DMS79 (cell line): ENCODE measurements around the gene GPR141.

Source experiments
- DNase-seq: peaks from one replicate; lab custom pipeline; 2025; lab: John Stamatoyannopoulos, UW

GPR141 gene

DNA sequence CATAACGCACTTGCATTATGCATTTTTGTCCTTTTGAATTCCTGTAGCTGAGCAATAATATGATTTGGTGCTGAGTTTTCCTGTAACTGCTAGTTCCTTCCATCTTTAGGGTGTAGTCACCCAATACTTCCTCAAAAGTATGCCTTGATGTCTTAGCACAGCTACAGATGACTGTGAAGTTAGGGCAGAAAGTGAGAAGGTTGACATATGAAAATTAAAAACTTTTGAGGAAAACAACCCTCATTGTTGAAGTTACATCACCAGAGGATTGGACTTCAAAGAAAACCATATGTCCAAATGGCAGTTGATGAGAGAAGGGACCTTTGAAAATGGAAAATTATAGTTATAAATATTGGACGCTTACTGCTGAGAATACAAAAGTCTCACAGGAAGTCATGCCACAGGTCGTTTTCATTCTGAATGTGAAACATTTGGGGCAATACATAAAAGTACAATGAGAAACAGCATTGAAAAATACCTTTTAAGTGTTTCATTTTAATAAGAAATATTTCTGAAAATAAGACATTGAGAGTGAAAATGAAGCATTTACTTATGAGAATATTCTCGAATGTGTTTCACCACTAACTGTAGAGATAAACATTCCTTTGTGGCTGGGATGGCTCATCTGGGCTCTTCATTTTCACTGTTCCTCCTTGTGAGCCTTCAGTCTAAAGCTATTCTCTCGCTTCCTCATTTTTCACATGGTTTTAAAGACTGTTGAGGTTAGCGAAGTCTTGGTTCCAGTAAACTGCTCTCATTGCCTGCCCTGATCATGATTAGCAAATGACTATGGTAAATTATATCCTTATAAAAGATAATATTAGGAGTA lies 103.4 kb downstream of the GPR141 start:
- DNase-seq, result no peak
